Measurements from ENCODE around the gene DHX35. TPM values are rescaled to one million over a fixed set of nuclear protein-coding genes. Genes with fewer than 3 reads are reported as not detected.

The DHX35 gene
- total RNA-seq, 4 donors from 2014 or later: 16.1 to 17.9 (median 16.4) TPM

DNA sequence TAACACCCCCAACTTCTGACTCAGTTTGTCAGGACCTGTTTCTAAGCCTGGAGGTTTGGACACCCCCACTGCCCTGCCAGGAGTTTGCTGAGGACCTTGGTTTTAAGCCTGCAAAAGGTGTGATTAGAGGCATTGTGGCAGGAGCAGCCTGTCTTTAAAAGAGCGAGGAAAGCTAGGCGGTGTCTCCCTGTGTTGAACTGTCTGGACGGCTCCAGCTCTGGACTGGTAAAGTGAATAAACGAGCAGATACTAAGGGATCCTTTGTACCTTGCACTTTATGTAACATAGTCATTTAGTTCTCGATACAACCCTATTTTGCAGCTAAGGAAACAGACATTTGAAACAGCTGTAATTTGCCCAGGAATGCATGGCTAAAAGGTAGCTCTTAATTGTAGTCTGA, 21.5 kb upstream of the DHX35 start:
- TF ChIP-seq, protein P1, sequence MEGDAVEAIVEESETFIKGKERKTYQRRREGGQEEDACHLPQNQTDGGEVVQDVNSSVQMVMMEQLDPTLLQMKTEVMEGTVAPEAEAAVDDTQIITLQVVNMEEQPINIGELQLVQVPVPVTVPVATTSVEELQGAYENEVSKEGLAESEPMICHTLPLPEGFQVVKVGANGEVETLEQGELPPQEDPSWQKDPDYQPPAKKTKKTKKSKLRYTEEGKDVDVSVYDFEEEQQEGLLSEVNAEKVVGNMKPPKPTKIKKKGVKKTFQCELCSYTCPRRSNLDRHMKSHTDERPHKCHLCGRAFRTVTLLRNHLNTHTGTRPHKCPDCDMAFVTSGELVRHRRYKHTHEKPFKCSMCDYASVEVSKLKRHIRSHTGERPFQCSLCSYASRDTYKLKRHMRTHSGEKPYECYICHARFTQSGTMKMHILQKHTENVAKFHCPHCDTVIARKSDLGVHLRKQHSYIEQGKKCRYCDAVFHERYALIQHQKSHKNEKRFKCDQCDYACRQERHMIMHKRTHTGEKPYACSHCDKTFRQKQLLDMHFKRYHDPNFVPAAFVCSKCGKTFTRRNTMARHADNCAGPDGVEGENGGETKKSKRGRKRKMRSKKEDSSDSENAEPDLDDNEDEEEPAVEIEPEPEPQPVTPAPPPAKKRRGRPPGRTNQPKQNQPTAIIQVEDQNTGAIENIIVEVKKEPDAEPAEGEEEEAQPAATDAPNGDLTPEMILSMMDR (IDR thresholded peaks at IDR 0.05): no peak
- no peak for TF ChIP-seq POLR2A (IDR thresholded peaks at IDR 0.05)
- intact Hi-C loops (cut with DNase I): no loop called here
- DNase-seq: no peak
- H3K9me3 ChIP-seq: no peaks in the 10 kb centered on the region
- 97% methylated on average over 5 of the region's 5 CpGs for WGBS, 2 donors
- H3K27me3 ChIP-seq: no peaks in the 10 kb centered on the region
- no peak overlapping the region for H3K4me3 ChIP-seq (replicated peaks in 1 of 3)
- H3K27ac ChIP-seq: no peak overlapping the region
- no peaks in the 10 kb centered on the region for H3K36me3 ChIP-seq
- H3K4me1 ChIP-seq: no peaks in the 10 kb centered on the region

DNA sequence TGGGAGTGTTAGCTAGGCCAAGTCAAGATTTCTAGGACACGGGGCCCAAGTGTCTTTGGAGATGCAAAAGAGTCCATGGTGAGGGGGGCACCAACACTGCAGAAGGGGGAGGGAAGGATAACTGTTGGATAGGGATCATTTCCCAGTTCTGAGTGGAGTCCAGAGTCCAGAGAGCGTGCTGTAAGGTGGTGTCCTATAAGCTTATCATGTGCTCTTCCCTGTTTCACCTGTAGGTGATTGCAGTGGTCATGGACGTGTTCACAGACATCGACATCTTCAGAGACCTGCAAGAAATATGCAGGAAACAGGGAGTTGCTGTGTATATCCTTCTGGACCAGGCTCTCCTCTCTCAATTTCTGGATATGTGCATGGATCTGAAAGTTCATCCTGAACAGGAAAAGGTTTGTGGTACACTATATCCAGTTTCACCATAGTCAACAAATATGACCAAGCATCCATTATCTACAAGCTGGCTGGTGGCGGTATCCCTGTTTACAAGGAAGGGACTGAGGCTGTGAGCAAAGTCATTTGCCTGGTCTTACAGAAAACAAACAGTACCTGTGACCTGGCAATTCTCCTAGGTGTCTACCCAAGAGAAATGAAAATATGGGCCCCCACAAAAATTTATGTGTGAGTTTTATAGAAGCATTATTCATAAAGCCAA, 20.3 kb upstream of the DHX35 start:
- intact Hi-C loops (cut with DNase I): no loop called here
- H3K4me1 ChIP-seq: no peaks in the 10 kb centered on the region
- H3K27ac ChIP-seq: no peak overlapping the region
- WGBS, 2 donors: 96 to 100% methylated on average over 5 of the region's 5 CpGs
- H3K27me3 ChIP-seq: no peaks in the 10 kb centered on the region
- no peaks in the 10 kb centered on the region for H3K36me3 ChIP-seq
- no peak for TF ChIP-seq POLR2A (IDR thresholded peaks at IDR 0.05)
- TF ChIP-seq, protein P1 (IDR thresholded peaks at IDR 0.05): no peak
- H3K9me3 ChIP-seq: no peaks in the 10 kb centered on the region
- no peak for DNase-seq
- H3K4me3 ChIP-seq (replicated peaks in 1 of 3): no peak overlapping the region

DNA sequence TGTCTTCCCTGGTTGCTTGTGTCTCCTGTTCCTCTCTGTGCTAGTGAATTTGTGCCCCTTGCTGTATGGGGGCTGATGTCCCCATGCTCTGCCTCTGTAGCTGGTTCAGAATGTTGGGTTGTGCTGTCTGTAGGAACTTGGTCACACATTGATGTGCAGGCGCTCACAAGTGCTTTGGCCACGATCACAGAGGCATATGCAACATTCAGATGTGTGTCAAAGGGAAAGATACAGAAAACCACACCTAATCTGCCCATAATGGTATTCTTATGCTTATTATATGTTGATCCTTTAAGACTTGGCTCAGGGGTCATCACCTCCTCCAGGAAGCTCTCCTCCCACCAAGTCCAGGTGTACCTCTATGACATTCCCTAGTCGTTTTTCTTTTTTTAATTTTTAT, 17.1 kb upstream of the DHX35 start:
- intact Hi-C loops (cut with DNase I): no loop called here
- no peak overlapping the region for H3K27ac ChIP-seq
- H3K36me3 ChIP-seq: no peaks in the 10 kb centered on the region
- TF ChIP-seq, protein P1 (IDR thresholded peaks at IDR 0.05): no peak
- TF ChIP-seq POLR2A (IDR thresholded peaks at IDR 0.05): no peak
- no peak overlapping the region for H3K4me3 ChIP-seq (replicated peaks in 1 of 3)
- no peaks in the 10 kb centered on the region for H3K4me1 ChIP-seq
- no peaks in the 10 kb centered on the region for H3K27me3 ChIP-seq
- WGBS, 2 donors: 80 to 94% methylated on average over 3 of the region's 3 CpGs
- DNase-seq: no peak
- H3K9me3 ChIP-seq: no peaks in the 10 kb centered on the region

DNA sequence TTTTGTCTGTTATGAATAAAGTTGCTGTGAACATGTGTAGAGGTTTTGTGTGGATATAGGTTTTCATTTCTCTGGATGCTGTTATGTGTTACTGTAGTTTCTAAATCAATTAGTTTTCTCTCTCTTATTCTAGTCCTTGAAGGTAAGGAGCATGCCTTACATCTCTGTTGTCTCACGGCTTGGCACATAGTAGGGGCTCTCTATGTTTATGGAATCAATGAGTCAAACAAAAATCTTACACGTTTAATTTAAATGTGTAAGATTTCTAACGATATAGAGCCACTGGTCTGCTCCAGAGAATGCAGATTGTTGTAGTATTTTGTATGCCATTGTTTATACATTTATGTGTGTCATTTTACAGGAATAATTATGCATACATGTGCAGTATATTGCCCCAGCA, 15.3 kb upstream of the DHX35 start:
- no peak for TF ChIP-seq POLR2A (IDR thresholded peaks at IDR 0.05)
- WGBS, 2 donors: 88 to 95% methylated on average over 3 of the region's 3 CpGs
- Histone ChIP-seq H3K27me3 (no peaks in the 10 kb centered on the region), H3K9me3 (no peaks in the 10 kb centered on the region), H3K4me1 (no peaks in the 10 kb centered on the region), H3K4me3 (replicated peaks in 1 of 3) (no peak overlapping the region), H3K36me3 (no peaks in the 10 kb centered on the region), H3K27ac (no peak overlapping the region)
- intact Hi-C loops (cut with DNase I): no loop called here
- DNase-seq: no peak

DNA sequence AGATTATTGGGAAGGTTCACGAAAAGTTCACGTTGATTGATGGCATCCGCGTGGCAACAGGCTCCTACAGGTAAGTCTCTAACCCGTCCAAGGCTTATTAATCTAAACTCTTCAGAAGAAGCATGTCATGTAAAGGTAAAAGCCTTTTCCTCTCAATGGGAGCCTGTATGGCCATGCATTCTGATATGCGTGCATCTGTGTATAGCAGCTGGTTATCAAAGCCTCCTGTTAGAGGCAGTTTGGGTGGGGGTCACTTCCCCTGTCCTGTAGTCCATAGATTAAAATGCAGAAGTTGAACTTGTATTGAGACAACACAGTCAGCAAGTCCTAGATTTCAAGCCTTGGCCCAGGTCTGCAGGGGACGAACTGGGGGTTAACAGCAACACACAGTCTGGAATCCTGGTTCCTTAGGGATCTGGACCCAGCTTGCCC, 14.2 kb upstream of the DHX35 start:
- intact Hi-C loops (cut with DNase I): no loop called here
- H3K27ac ChIP-seq: no peak overlapping the region
- WGBS, 2 donors: 91% methylated on average over 7 of the region's 7 CpGs

More for the DNA sequence above, 14.2 kb upstream of the DHX35 start:
- Histone ChIP-seq H3K4me3 (replicated peaks in 1 of 3) (no peak overlapping the region), H3K4me1 (no peaks in the 10 kb centered on the region), H3K36me3 (no peaks in the 10 kb centered on the region), H3K27me3 (no peaks in the 10 kb centered on the region), H3K9me3 (no peaks in the 10 kb centered on the region)
- DNase-seq: no peak
- no peak for TF ChIP-seq POLR2A (IDR thresholded peaks at IDR 0.05)
- TF ChIP-seq, protein P1 (IDR thresholded peaks at IDR 0.05): no peak
